Activated naive CD8-positive, alpha-beta T cell treated with anti-CD3 and anti-CD28 coated beads, Interleukin-2, amount 10 ng/mL, durations not matched to agents 7 days and 5 days (primary cell): ENCODE data around the gene GRB7. TPM values are rescaled to one million over a fixed set of nuclear protein-coding genes. Genes with fewer than 3 reads are reported as not detected.

Source experiments
- ATAC-seq: fragments of 150-1000 bp; cut with Tn5 transposase; one replicate; pipeline ENCODE4 v1.10.0; 2021; ENCODE audit warnings: low read depth, moderate library complexity
- POLR2A ChIA-PET: fragments of 350-600 bp; sonication (Branson Sonifier 250); formaldehyde crosslinking; loops from one replicate; lab custom pipeline; 2021; ENCODE audit warnings: antibody characterized with exemption; lab: Charles Lee
- DNase-seq: peaks from one replicate; pipeline ENCODE4 v3.0.0; 2021
- H3K27ac Mint-ChIP-seq: one replicate; pipeline ENCODE4 v1.8.0; 2022; ENCODE audit warnings: mild to moderate bottlenecking, mixed read lengths
- H3K27me3 Mint-ChIP-seq: one replicate; pipeline ENCODE4 v1.8.0; 2022; ENCODE audit warnings: mild to moderate bottlenecking, moderate library complexity, mixed read lengths
- H3K36me3 Mint-ChIP-seq: one replicate; pipeline ENCODE4 v1.8.0; 2021; ENCODE audit warnings: mild to moderate bottlenecking, mixed read lengths
- H3K4me1 Mint-ChIP-seq: one replicate; pipeline ENCODE4 v1.8.0; 2021; ENCODE audit warnings: mixed read lengths
- H3K4me3 Mint-ChIP-seq: one replicate; pipeline ENCODE4 v1.8.0; 2022; ENCODE audit warnings: mild to moderate bottlenecking, moderate library complexity, mixed read lengths
- H3K9me3 Mint-ChIP-seq: one replicate; pipeline ENCODE4 v1.8.0; 2021; ENCODE audit warnings: mixed read lengths
- total RNA-seq, 2 experiments: library from RNA; stranded (reverse); gene quantifications; one replicate each; pipeline ENCODE4 v1.2.3, GENCODE V29; 2021

Gene GRB7
- total RNA-seq, 2 experiments from 2014 or later: 0.37 to 0.61 TPM

DNA sequence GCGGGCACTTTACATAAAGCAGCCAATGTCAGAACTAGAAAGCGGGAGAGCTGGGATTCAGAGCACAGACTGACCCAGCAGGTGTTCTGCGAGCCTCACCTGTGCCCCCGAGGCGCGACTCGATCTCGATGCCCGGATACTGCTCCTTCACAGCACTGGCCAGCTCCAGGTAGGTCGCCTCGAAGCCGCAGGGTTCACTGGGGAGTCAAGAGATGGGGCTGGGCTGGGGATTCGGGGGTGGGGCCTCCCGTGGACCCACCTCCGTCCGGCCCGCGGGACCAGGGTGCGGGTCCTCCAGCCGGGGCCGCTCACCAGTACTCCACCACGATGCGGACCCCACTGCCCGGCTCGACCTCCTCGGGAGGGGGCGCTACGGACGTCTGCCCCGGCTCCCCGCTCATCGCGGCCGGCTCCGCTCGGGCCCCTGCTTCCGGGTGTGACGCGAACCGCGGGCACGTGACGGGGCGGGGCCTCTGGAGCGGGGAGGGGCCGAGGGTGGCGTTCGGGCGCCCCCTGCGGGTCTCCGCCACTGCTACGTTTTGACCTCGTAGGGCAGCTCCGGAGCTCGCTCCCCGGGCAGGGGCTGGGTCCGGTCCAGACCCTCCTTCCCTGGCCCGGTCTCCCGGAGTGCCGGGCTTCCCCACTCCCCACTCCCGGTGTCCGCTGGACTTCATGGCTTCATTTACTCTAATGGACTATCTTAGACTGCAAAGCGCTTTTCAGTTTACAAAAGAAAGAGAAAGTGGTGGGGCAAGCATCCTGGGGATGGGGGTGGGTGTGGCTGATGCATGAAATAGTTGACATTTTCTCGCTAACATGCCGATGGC is 7.4 kb upstream of the GRB7 start, which contains the start of gene MIEN1:
MIEN1 (minus strand) TSS at position 438 of the 827 bp plus-strand sequence; CDS start at position 401, 37 bp downstream.
- POLR2A ChIA-PET: interaction anchor here (0.7 to 2.6 kb wide), 21 partner anchors 20 to 249 kb away, joined by 3 to 20 read pairs (median 5); partner anchors contain the start of genes IKZF3, PGAP3, PNMT and PSMD3
- peak; percentile 100 for DNase-seq
- ATAC-seq: peak; percentile 86
- peak within 1 kb of the TSS; percentile 96 for H3K4me3 Mint-ChIP-seq
- peaks cover 12% of the 10 kb centered on the region for H3K4me1 Mint-ChIP-seq
- H3K36me3 Mint-ChIP-seq: peaks cover 4% of the 10 kb centered on the region
- H3K9me3 Mint-ChIP-seq: no peaks in the 10 kb centered on the region
- peaks cover 7% of the 10 kb centered on the region for H3K27me3 Mint-ChIP-seq
- peak within 1 kb of the TSS; percentile 92 for H3K27ac Mint-ChIP-seq

DNA sequence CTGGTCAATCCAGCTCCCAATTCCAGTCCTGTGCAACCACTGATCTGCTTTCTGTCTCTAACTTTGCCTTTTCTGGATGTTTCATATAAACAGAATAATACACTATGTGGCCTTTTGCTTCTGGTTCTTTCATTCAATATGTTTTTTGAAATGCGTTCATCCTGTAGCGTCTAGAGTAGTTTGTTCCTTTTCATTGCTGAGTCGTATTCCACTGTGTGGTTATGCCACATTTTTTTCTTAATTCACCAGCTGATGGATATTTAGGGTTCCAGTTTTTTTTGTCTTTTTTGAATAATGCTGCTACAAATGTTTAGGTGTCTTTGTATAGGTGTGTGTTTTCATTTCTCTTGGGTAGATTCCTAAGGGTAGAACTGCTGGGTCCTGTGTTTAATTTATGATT is 5.2 kb upstream of the GRB7 start:
- DNase-seq (no peak), ATAC-seq (no peak)
- POLR2A ChIA-PET: interaction anchor here (1.2 kb wide), 1 partner anchor 45 kb away, joined by 3 read pairs; the partner anchor contains the start of gene PGAP3
- H3K36me3 Mint-ChIP-seq: peaks cover 4% of the 10 kb centered on the region
- peaks cover 7% of the 10 kb centered on the region for H3K27me3 Mint-ChIP-seq
- H3K4me3 Mint-ChIP-seq: no peak overlapping the region
- peaks cover 12% of the 10 kb centered on the region for H3K4me1 Mint-ChIP-seq
- H3K9me3 Mint-ChIP-seq: no peaks in the 10 kb centered on the region
- H3K27ac Mint-ChIP-seq: peak overlapping the region; percentile 57

DNA sequence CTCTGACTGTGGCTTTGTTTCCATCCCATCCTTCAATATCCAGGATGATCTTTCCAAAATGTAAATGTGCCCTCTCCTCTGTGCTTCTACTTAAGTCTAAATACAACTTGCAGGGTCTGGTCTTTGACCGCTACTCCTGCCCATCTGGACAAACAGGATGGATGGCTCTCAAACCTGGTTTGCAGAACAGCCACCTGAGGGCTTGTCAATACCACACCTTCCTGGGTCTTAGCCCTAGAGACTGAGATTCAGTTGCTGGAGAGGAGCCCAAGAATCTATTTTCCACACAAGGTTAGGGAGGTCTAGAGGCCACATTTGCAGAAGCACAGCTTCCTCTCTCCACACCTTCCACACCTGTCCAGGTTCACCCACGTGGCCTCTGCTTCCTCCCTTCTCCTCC is 1.9 kb upstream of the GRB7 start:
- no peaks in the 10 kb centered on the region for H3K9me3 Mint-ChIP-seq
- no peaks in the 10 kb centered on the region for H3K36me3 Mint-ChIP-seq
- ATAC-seq (no peak), DNase-seq (no peak)
- no peak overlapping the region for H3K27ac Mint-ChIP-seq
- peaks cover 13% of the 10 kb centered on the region for H3K27me3 Mint-ChIP-seq
- peaks cover 16% of the 10 kb centered on the region for H3K4me1 Mint-ChIP-seq
- H3K4me3 Mint-ChIP-seq: no peak overlapping the region
- POLR2A ChIA-PET: no interaction called here

DNA sequence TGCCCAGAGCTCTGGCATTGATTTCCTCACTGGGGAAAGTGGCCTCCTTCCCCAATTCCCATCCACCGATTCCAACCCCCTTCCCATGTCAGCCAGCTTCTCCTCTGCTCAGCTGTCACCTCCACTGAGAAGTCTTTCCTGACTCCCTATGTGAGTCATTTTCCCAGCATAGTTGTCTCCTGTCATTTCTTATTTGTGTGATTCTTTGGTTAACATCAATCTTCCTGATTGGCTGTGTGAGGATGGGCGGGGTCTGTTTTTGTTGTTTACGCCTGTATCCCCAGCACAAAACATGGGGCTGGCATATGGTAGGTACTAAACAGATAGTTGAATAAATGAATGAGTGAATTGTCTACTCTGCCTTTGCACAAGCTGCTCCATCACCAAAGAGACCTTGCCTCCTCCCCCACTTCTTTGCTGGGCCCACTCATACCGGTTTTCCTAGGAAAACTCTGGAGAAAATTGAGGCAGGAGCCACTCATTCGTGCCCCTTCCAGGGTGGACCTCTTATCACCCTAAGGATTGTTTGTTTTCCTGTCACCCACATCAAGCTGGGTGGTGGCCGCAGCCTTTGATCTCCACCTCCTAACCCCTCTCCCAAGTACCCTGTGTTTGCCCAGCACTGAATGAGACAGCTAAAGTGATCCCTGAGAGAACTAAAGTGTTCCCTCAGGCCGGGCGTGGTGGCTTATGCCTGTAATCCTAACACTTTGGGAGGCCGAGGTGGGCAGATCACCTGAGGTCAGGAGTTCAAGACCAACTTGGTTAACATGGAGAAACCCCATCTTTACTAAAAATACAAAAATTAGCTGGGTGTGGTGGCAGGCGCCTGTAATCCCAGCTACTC is 1.2 kb upstream of the GRB7 start:
- no peak overlapping the region for H3K4me3 Mint-ChIP-seq
- H3K27me3 Mint-ChIP-seq: peaks cover 13% of the 10 kb centered on the region
- H3K9me3 Mint-ChIP-seq: no peaks in the 10 kb centered on the region
- DNase-seq: no peak
- peaks cover 20% of the 10 kb centered on the region for H3K4me1 Mint-ChIP-seq
- POLR2A ChIA-PET: no interaction called here
- no peak overlapping the region for H3K27ac Mint-ChIP-seq
- ATAC-seq: no peak
- H3K36me3 Mint-ChIP-seq: no peaks in the 10 kb centered on the region

DNA sequence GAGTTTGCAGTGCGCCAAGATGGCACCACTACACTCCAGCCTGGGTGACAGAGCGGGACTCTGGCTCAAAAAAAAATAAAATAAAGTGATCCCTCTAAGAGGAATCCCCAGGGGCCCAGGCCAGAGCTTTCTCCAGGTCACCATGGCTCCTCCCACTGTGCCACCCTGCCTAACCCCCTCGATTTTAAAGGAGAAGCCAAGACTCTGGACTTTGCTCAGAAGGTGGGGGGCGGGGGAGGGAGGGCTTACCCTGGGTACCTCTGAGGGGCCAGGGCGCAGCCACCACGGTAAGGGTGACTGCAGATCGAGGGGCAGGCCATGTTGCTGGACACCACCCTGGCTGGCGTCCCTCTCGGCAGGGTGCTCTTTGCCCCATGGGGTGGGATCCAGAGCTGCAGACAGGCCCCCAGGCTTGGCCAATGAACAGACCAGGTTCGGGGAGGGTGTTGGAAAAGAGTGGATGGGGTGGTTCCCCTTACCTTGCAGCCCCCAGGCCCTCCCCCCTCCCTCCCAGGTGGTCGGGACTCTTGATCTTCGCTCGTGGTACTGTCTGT is 455 bp upstream of the GRB7 start:
- POLR2A ChIA-PET: no interaction called here
- peaks cover 13% of the 10 kb centered on the region for H3K27me3 Mint-ChIP-seq
- H3K9me3 Mint-ChIP-seq: no peaks in the 10 kb centered on the region
- no peak overlapping the region for H3K4me3 Mint-ChIP-seq
- ATAC-seq (no peak), DNase-seq (no peak)
- H3K27ac Mint-ChIP-seq: no peak overlapping the region
- H3K4me1 Mint-ChIP-seq: peaks cover 20% of the 10 kb centered on the region
- no peaks in the 10 kb centered on the region for H3K36me3 Mint-ChIP-seq

DNA sequence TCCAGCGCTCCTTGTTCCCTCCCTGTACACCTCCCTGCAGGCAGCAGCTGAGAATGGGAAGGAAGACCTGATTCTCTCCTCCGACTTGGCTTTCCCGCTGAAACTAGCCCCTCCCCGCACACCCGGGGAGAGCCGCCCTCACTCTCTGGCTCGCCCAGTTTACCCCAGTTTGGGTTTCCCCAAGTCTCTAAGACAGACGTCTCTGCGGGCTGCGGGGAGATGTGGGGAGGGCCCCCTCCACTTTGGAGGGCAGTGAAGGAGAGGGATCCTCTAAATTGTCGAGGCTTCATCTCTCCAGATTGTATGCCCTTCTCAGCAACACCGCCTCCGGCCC is 797 bp downstream of the GRB7 start:
- ATAC-seq: peak; percentile 67
- Mint-ChIP-seq H3K4me1 (peaks cover 19% of the 10 kb centered on the region), H3K9me3 (no peaks in the 10 kb centered on the region), H3K27ac (peak overlapping the region; percentile 36), H3K27me3 (peaks cover 9% of the 10 kb centered on the region), H3K36me3 (no peaks in the 10 kb centered on the region), H3K4me3 (peak overlapping the region; percentile 82)
- DNase-seq: no peak
- POLR2A ChIA-PET: no interaction called here

DNA sequence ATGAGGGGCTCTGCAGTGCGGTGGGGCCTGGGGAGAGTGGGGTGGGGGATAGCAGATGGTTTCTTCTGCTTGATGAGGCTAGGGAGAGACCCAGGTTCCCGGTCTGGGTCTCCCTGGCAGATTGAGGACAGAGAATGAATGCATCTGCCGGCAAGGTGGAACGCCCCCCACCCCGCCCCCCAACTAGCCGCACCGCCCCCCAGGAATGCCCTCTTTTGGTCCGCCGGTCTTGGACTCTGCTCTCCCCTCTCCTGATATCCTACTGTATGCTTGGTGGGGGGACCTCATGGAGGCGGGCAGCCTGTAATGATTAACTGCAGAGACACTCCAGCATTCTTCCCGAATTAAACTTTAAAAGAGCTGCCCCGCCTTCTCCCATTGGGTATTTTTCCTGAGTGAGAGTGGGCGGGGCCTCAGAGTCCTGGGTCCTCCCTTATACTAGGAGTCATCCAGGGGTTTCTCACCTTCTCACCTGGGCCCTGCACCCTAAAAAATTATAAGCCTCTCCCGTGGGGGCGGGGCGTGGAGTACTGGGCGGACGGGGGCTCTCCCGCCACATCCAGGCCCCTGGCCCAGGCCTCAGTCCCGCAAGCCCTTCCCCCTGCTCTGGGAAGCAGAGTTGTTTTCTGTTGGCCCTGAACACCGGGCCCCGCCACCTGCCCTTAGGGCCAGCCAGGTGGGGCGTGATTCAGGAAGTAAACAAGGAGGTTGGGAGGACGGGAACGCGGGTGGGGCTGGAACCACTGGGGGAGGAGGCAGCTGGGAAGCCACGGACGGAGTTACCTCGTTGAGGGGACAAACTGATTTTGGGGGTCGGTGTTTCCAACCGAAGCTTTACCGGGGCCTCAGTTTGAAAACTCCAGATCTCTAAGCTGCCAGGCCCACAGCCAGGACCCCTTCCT is 1.5 kb downstream of the GRB7 start:
- Mint-ChIP-seq H3K27ac (no peak overlapping the region), H3K4me3 (peak overlapping the region; percentile 82), H3K36me3 (no peaks in the 10 kb centered on the region), H3K27me3 (peaks cover 5% of the 10 kb centered on the region), H3K4me1 (peaks cover 19% of the 10 kb centered on the region), H3K9me3 (no peaks in the 10 kb centered on the region)
- peak; percentile 15 for ATAC-seq
- POLR2A ChIA-PET: no interaction called here
- no peak for DNase-seq

DNA sequence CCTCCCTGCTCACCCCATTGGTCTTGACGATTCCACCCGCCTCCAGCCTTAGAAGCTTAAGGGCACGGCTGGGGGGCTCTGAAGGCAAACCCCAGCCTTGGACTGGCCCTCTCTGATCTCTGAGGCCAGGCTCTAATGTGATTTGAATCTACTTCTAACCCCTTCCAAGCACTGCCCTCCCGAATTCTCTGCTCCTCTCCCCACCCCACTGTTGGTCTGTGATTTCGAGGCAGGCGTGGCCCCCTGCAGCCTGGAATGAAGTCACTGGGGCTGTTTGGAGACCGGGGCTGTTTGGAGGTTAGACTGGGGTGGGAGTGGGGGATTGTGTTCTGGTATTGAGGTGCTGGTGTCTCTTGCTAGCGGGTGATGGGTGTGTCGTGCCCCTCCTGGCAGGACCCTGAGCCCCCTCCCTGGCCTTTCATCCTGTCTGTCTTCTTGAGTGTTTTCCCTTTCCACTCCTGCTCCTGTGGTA is 2.2 kb downstream of the GRB7 start:
- Mint-ChIP-seq H3K9me3 (no peaks in the 10 kb centered on the region), H3K4me1 (peaks cover 17% of the 10 kb centered on the region), H3K4me3 (no peak overlapping the region), H3K27me3 (peaks cover 5% of the 10 kb centered on the region), H3K36me3 (no peaks in the 10 kb centered on the region), H3K27ac (no peak overlapping the region)
- DNase-seq (no peak), ATAC-seq (no peak)
- POLR2A ChIA-PET: no interaction called here

DNA sequence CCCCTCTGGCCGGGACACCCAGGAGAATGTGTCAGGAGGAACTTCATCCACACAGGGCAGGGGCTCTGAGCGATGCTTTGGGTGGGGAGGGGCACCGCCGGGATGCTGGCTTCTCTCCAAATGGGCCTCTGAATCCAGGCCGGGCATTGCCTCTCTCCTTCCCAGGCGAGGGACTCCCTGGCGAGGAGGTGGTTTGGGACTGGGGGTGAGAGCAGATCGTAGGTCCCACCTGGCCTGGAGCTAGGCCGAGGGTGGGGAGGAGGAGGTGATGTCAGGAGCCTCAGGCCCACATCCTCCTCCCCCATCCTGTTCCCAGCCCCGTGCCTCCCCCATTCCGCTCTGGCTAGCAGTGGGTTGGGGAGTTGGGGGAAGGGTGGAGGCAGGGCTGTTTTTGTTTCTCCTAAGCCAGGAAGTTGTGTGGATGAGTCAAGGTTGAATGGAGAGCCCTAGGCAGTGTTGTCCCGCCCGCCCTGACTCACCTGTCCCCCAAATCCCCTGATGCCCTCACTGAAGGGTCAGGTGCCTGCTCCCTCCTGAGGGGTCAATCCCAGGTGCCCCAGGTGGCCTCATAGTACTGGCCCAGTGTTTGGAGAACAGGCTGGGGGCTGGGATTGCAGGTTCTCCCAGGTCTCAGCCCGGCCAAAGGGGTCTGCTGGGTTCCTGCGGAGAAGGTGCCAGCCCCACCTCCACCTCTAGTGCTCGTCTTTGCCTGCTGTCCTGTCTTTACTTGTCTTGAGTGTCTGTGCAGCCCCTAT is 2.8 kb downstream of the GRB7 start:
- Mint-ChIP-seq H3K36me3 (no peaks in the 10 kb centered on the region), H3K4me1 (peaks cover 17% of the 10 kb centered on the region), H3K27me3 (peaks cover 5% of the 10 kb centered on the region), H3K27ac (no peak overlapping the region), H3K4me3 (no peak overlapping the region), H3K9me3 (no peaks in the 10 kb centered on the region)
- DNase-seq (no peak), ATAC-seq (no peak)
- POLR2A ChIA-PET: no interaction called here

DNA sequence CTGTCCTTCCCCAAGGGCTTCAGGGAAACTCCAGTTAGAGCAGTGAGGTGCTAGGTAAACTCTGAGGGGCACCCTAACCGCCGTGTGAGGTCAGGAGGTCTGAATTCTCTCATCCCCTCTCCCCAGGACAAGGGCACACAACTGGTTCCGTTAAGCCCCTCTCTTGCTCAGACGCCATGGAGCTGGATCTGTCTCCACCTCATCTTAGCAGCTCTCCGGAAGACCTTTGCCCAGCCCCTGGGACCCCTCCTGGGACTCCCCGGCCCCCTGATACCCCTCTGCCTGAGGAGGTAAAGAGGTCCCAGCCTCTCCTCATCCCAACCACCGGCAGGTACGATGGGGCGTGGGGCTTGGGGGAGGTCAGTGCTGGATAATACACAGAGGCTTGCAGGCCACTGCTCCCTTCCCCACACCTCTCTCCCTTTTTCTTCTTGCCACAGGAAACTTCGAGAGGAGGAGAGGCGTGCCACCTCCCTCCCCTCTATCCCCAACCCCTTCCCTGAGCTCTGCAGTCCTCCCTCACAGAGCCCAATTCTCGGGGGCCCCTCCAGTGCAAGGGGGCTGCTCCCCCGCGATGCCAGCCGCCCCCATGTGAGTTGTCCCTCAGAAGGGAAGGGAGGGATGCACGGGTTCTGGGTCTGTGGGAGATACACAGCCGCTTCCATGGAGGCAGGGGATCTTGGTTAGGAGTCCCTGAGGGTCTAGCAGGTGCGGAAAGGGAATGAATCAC is 4.6 kb downstream of the GRB7 start:
- Mint-ChIP-seq H3K4me3 (no peak overlapping the region), H3K9me3 (no peaks in the 10 kb centered on the region), H3K36me3 (no peaks in the 10 kb centered on the region), H3K4me1 (peaks cover 17% of the 10 kb centered on the region), H3K27ac (no peak overlapping the region), H3K27me3 (peaks cover 5% of the 10 kb centered on the region)
- DNase-seq (no peak), ATAC-seq (no peak)
- POLR2A ChIA-PET: no interaction called here

DNA sequence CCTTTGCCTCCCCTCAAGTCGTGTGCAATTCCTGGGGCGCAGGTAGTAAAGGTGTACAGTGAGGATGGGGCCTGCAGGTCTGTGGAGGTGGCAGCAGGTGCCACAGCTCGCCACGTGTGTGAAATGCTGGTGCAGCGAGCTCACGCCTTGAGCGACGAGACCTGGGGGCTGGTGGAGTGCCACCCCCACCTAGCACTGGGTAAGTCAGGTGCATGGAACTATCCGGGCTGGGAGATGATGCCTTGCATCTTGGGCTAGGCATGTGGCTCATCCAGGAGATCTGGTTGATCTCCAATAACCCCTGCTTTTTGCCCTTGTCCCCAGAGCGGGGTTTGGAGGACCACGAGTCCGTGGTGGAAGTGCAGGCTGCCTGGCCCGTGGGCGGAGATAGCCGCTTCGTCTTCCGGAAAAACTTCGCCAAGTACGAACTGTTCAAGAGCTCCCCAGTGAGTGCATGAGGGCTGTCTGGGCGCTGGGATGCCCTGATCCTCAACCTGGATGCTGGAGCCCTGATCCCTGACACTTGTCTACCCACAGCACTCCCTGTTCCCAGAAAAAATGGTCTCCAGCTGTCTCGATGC is 5.2 kb downstream of the GRB7 start:
- ATAC-seq: no peak
- Mint-ChIP-seq H3K36me3 (no peaks in the 10 kb centered on the region), H3K9me3 (no peaks in the 10 kb centered on the region), H3K27me3 (peaks cover 5% of the 10 kb centered on the region), H3K27ac (no peak overlapping the region), H3K4me3 (no peak overlapping the region), H3K4me1 (peaks cover 17% of the 10 kb centered on the region)
- POLR2A ChIA-PET: no interaction called here
- DNase-seq: no peak
